Hypothalamus (tissue), 51 donors: ENCODE data around the gene CERT1.
A peak's percentile ranks its signal among the peaks of the same experiment; 100 is the strongest.

Experiments
- DNase-seq, 51 donors: peaks; one replicate each; lab custom pipeline; 2025; lab: John Stamatoyannopoulos, UW

CERT1 gene

DNA sequence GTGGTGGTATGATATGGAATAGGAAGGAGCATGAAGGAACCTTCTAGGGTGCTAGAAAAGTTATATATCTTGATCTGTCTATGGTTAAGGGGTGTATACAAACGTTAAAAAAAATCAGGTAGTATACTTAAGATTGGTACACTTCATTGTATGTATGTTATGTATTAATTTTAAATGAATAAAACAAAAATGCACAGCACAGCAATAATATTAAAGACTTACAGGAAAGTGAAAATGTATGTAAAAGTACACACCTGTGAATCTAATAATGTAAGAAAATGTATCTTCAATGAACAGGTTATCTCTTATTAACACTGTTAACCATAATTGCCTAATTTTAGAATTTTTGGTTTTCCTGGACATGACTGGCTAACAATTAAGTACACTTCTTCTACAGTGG is 97.2 kb downstream of the CERT1 start:
- DNase-seq = no peak

DNA sequence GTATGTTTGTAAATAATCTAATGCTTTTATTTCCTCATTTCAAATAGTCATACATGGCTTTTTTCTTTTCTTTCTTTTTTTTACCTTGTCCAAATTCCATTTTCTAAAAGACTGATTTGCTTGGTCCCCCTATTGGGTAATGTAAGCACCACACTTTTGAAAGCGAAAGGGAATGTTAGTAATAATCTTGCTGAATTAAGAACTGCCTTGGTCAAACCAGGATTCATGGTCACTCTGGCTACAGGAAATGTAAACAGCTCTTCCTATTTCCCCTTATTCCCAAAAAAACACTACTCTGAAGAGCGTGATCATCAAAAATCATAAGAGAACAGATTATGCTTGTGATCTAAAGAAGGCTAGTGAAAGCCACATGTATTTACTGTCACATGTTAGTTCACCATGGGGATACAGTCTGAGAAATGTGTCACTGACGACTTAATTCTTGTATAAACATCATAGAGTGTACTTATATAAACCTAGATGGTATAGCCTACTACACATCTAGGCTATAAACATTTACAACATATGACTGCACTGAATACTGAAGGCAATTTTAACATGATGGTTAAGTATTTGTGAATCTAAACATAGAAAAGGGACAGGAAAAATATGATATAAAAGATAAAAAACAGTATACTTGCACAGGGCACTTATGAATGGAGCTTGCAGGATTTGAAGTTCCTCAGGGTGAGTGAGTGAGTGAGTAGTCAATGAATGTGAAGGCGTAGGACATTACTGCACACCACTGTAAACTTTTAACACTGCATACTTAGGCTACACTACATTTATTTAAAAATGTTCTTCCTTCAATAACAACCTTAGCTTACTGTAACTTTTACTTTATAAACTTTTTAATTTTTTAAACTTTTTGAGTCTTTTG is 99.1 kb downstream of the CERT1 start:
- no peak for DNase-seq

GRCh38 chr5:75405296-75405695 is 106.1 kb downstream of the CERT1 start:
- no peak for DNase-seq

DNA sequence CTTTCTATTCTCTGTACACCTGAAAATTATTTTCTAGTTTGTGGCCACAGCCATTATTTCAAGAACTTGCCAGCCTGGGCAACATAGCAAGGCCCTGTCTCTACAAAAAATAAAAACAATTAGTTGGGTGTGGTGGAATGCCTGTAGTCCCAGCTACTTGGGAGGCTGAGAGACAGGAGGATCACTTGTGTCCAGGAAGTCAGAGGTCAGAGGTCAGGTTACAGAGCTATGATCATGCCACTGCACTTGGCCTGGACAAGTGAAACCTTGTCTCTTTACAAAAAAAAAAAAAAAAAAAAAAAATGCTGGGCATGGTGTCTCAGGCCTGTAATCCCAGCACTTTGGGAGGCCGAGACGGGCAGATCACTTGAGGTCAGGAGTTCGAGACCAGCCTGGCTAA is 116.2 kb downstream of the CERT1 start:
- no peak for DNase-seq

- no peak for DNase-seq
Measured at GRCh38 chr5:75389430-75389829, 122.0 kb downstream of the CERT1 start.

GRCh38 chr5:75387806-75388205 is 123.6 kb downstream of the CERT1 start:
- DNase-seq = no peak

DNA sequence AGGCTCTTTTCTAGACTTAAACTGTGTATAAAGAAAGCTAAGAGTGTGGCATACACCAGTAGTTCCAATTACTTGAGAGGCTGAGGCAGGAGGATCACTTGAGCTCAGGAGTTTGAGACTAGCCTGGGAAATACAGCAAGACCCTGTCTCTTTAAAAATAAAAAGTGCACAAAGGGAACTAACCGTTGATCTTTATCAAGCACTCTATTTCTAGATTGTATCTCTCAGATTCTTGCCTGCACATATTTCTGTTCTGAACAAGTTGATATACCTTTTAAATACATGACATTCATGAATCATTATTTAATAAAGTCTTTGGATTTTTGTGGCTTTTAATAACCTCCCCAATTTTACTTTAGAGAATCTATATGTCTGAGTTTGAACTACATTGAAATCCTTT is 127.2 kb downstream of the CERT1 start:
- no peak for DNase-seq

DNA sequence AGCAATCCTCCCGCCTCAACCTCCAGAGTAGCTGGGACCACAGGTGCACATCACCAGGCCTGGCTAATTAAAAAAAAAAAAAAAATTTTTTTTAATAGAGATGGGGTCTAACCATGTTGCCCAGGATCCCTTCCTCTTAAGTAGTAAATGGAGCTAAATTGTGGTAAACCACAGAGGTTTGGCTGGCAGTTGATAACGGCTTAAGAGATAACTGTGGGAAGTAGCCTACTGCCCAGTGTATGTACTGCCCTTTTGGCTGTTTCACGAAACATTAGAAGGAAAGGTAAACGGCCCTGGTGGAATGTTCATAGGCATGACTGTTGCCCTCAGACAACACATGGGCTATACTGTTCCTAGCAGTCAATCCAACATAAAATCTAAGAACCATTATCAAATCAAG is 130.0 kb downstream of the CERT1 start:
- DNase-seq = no peak

GRCh38 chr5:75380099-75380498 is 131.3 kb downstream of the CERT1 start:
- no peak for DNase-seq

- DNase-seq = no peak
Measured at GRCh38 chr5:75375414-75375813, 136.0 kb downstream of the CERT1 start.

GRCh38 chr5:75374394-75374814 is 137.0 kb downstream of the CERT1 start:
- no peak for DNase-seq

DNA sequence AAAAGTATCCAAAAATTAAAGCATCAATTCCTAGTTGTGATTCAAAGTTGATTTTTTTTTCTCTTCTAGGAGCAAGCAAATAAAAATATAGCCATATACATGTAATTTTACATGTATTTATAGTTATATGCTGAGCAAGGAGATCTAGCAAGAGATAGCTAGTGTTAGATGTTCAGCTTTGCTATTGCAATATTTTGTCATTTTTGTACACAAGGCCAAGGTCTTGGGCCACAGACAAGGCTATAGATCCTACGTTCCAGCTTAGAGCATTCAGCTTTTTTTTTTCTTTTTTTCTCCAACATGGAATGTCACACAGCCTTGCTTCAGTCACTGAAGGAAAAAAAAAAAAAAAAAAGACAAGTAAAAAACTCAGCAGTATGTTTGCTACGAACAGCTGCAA is 137.6 kb downstream of the CERT1 start:
- DNase-seq = no peak

- no peak for DNase-seq
Measured at GRCh38 chr5:75368391-75368790, 143.0 kb downstream of the CERT1 start.

DNA sequence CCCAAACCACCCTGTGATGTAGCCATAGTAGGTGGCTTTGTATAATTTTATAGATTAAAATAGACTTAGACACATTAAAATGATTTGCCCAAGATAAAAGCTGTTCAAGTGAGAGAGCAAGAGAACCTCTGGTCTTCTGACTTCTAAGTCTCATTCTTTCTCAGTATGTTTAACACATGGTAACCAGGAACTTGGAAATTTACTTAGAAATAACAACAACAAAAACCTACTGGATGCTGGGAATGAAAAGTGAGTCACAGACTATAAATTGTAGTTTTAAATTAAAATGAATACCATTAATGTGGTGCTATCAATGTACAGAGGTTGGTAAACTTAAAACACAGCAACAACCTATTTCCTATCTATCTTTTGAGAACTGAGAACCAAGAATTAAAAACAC is 144.0 kb downstream of the CERT1 start:
- no peak for DNase-seq

GRCh38 chr5:75366787-75367186 is 144.6 kb downstream of the CERT1 start:
- DNase-seq = no peak

DNA sequence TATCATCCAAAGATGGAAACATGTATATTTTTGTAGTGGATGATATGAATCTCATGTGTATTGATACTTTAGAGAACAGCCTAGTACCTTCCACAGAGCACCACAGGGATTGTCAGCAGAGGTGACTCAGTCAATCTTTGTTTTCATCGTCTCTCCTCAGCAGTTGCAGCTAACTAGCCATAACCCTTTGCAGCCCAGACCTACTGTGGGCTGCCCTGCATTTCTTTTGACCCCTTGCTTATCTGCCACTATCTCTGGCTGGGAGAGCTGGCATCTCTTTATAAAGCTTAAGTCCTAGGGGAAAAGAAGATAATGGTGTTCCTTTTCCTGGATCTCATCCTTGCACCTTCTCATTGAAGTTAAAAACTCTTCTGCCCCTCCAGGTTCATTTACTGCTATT is 145.7 kb downstream of the CERT1 start:
- no peak for DNase-seq

DNA sequence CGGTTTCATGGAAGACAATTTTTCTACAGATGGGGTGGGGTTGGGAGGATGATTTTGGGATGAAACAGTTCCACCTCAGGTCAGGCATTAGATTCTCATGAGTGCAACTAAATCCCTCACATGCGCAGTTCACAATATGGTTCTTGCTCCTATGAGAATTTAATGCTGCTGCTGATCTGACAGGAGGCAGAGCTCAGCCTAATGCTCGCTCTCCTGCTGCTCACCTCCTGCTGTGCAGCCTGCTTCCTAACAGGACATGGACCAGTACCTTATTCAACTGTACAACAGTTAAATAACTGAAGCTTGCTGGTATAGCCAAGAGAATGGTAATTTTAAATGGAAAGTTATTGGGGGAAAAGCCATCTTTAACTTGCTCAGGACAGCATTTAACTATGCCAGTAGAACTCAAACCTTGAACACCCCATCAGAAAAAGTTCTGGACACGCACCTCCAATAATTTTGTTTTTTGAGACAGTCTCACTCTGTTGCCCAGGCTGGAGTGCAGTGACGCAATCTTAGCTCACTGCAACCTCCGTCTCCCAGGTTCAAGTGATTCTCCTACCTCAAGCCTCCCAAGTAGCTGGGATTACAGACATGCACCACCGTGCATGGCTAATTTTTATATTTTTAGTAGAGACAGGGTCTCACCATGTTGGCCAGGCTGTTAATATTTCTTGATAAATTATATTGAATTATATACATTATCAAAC is 146.7 kb downstream of the CERT1 start:
- DNase-seq = no peak

- DNase-seq = peak in 2 of 51 donors; percentile 2 to 9
Measured at GRCh38 chr5:75363726-75364495, 147.5 kb downstream of the CERT1 start.

- no peak for DNase-seq
Measured at GRCh38 chr5:75363111-75363510, 148.3 kb downstream of the CERT1 start.

DNA sequence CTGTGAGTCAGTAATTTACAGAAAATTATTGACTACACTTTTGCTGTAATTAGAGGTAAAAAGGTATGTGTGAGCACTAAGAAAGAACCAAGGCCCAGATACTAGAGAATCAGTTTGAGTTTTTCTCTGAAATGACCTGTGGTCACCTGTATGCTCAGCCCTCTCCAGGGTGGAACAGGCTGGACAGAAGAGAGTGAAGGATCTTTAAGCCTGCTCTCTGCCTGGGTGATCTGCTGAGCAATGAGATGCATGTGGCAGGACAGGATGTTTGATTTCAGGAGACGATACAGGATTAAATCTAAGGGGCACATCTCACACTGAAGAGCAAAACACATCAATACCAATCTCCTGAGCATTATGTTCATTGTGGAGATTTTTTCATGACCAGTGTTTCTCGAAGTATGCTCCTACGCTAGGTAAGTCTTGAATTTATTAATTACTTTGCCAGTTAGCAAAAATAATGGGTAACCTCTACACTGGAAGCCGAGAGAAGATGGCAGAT is 148.9 kb downstream of the CERT1 start:
- no peak for DNase-seq

GRCh38 chr5:75361310-75361709 is 150.1 kb downstream of the CERT1 start:
- DNase-seq = peak in 27 of 51 donors; percentile 1 to 60 (median 13)
